K562 (cell line): Measurements from ENCODE around the gene IL12RB2. TPM values are rescaled to one million over a fixed set of nuclear protein-coding genes. Genes with fewer than 3 reads are reported as not detected.

ENCODE experiments used
- ATF2 ChIP-seq: sonication (generic); formaldehyde crosslinking; IDR thresholded peaks from 2 replicates; pipeline ENCODE4 v1.8.1; 2022; ENCODE audit warnings: missing genetic modification reagents
- CEBPZ ChIP-seq: fragments of 150-350 bp; IDR thresholded peaks from 2 replicates; pipeline ENCODE4 v1.6.1; 2014; ENCODE audit warnings: low read depth, mild to moderate bottlenecking, low read length, borderline replicate concordance
- JUND ChIP-seq, 2 experiments: IDR thresholded peaks; 2 replicates in 1 of 2; 3 replicates in 1 of 2; pipeline ENCODE4 v1.6.1; 2011; ENCODE audit warnings: borderline replicate concordance in 2 of 2, low read depth in 2 of 2, low read length in 2 of 2, improper control_type of control experiment in 1 of 2, missing biosample characterization in 1 of 2, missing genetic modification characterization in 1 of 2, missing genetic modification reagents in 1 of 2
- L3MBTL2 ChIP-seq: fragments of 450-650 bp; IDR thresholded peaks from 2 replicates; pipeline ENCODE4 v1.6.1; 2016; ENCODE audit warnings: mild to moderate bottlenecking, moderate library complexity
- MBD2 ChIP-seq: sonication (generic); IDR thresholded peaks from 2 replicates; pipeline ENCODE4 v1.6.1; 2016; ENCODE audit warnings: low read depth, borderline replicate concordance
- RBM17 ChIP-seq: fragments of 200-400 bp; formaldehyde crosslinking; IDR thresholded peaks from 2 replicates; pipeline ENCODE4 v1.6.1; 2017; ENCODE audit warnings: low read depth, mild to moderate bottlenecking, low read length, borderline replicate concordance
- SIN3B ChIP-seq: fragments of 450-650 bp; IDR thresholded peaks from 2 replicates; pipeline ENCODE4 v1.6.1; 2017; ENCODE audit warnings: low read depth, mild to moderate bottlenecking, moderate library complexity
- SNAPC5 ChIP-seq: fragments of 250-450 bp; sonication (Bioruptor Pico); IDR thresholded peaks from 2 replicates; pipeline ENCODE4 v1.8.0; 2021; ENCODE audit warnings: moderate library complexity, mild to moderate bottlenecking, inconsistent platforms
- STAG1 ChIP-seq: sonication (generic); formaldehyde crosslinking; IDR thresholded peaks from 2 replicates; pipeline ENCODE4 v1.5.0; 2020; ENCODE audit warnings: missing genetic modification reagents, borderline replicate concordance
- TCF15 ChIP-seq: fragments of 250-450 bp; sonication (Bioruptor Pico); IDR thresholded peaks from 2 replicates; pipeline ENCODE4 v1.8.0; 2022; ENCODE audit warnings: moderate library complexity, mild to moderate bottlenecking, inconsistent platforms
- ZBTB17 ChIP-seq: fragments of 450-650 bp; formaldehyde crosslinking; IDR thresholded peaks from 2 replicates; pipeline ENCODE4 v1.4.0; 2020; ENCODE audit warnings: mild to moderate bottlenecking
- polyA plus RNA-seq, 8 experiments: library from polyadenylated mRNA; depleted of rRNA in 4 of 8; stranded (reverse) in 5 of 8; unstranded in 3 of 8; fragments of >200 nt; fragmentation: Nextera tagmentation in 2 of 8; fragmentation: Illumina TruSeq in 1 of 8; extraction: Ambion mirVana in 2 of 8; extraction: Trizol in 1 of 8; gene quantifications; 2 replicates each; pipeline versions ENCODE4 v1.2.1 to v1.2.3, GENCODE V29; 2011 to 2014; ENCODE audit warnings: inconsistent platforms in 1 of 8, missing spikeins in 1 of 8
- total RNA-seq, 7 experiments: library from RNA; depleted of rRNA in 6 of 7; stranded (reverse); fragments of >200 nt in 6 of 7; fragmentation: Illumina TruSeq in 2 of 7; extraction: Trizol in 2 of 7; gene quantifications; 2 replicates each; pipeline versions ENCODE4 v1.2.1 to v1.2.3, GENCODE V29; 2011 to 2021; ENCODE audit warnings: low replicate concordance in 1 of 7
- TF ChIP-seq, protein P1 (sequence below): sonication (generic); formaldehyde crosslinking; IDR thresholded peaks from 2 replicates; pipeline ENCODE4 v1.8.0; 2022; ENCODE audit warnings: mild to moderate bottlenecking, missing genetic modification reagents
- TF ChIP-seq, protein P2 (sequence below), 2 experiments: IDR thresholded peaks; 2 replicates each; pipeline ENCODE4 v1.6.1; 2012; ENCODE audit warnings: improper control_type of control experiment in 2 of 2, low read depth in 2 of 2, low read length in 2 of 2, borderline replicate concordance in 1 of 2

The IL12RB2 gene
- total and polyA plus RNA-seq, 9 of the 15 experiments (the other 6 are each of a cell fraction or from before 2014, with no cell fraction given): 0.39 to 3.3 (median 1.9) TPM

DNA sequence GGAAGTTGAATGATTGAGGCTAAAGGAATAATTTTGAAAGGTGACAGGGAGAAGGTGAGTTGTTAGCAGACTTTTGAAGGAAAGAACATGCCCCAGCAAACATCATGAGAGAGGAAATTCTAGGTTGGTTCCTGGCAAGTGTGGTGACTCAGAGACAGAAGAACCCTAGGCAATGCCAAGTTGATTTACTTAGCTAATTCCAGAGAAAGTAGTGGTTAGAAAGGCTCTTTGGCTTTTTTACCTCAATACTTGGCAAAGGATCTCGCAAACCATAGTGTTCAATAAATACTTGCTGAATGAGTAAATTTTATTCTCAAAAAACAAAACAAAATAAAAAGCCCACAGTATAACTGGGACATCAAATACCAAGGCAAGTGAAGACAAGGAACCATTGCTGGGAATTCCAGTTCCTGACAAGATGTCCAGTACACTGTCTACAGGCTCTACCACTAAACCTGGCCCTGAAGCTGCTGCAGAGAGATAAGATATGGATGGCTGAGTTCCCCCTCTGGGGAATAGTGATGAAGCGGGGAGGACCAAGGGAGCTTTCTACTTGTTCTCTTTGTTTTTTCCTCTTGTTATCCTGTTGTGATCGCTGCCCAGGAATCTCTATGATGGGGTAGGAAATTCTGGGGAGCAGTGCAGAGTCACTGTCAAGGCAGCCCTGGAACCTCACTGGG lies 48.2 kb downstream of the IL12RB2 start (continued):
- TF ChIP-seq ATF2 (CRISPR knock-in tag) (no peak), ZBTB17 (CRISPR knock-in tag) (no peak), MBD2 (0 out of 2 replicates have a peak, but pooled peaks have one; percentile 34), SNAPC5 (CRISPR knock-in tag) (no peak), L3MBTL2 (no peak), JUND (IDR thresholded peaks at IDR 0.05; ENCODE audit: borderline replicate concordance, low read depth, low read length) (peak; percentile 50; the same call in 1 of the 2 replicates), JUND (tag; IDR thresholded peaks at IDR 0.05; ENCODE audit: borderline replicate concordance, low read depth, low read length) (peak; percentile 22; the same call in 1 of the 3 replicates), TCF15 (no peak), RBM17 (no peak), STAG1 (CRISPR knock-in tag) (no peak), CEBPZ (no peak), SIN3B (no peak)
- TF ChIP-seq, protein P1, sequence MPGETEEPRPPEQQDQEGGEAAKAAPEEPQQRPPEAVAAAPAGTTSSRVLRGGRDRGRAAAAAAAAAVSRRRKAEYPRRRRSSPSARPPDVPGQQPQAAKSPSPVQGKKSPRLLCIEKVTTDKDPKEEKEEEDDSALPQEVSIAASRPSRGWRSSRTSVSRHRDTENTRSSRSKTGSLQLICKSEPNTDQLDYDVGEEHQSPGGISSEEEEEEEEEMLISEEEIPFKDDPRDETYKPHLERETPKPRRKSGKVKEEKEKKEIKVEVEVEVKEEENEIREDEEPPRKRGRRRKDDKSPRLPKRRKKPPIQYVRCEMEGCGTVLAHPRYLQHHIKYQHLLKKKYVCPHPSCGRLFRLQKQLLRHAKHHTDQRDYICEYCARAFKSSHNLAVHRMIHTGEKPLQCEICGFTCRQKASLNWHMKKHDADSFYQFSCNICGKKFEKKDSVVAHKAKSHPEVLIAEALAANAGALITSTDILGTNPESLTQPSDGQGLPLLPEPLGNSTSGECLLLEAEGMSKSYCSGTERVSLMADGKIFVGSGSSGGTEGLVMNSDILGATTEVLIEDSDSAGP (CRISPR knock-in tag): no peak
- TF ChIP-seq, protein P2, sequence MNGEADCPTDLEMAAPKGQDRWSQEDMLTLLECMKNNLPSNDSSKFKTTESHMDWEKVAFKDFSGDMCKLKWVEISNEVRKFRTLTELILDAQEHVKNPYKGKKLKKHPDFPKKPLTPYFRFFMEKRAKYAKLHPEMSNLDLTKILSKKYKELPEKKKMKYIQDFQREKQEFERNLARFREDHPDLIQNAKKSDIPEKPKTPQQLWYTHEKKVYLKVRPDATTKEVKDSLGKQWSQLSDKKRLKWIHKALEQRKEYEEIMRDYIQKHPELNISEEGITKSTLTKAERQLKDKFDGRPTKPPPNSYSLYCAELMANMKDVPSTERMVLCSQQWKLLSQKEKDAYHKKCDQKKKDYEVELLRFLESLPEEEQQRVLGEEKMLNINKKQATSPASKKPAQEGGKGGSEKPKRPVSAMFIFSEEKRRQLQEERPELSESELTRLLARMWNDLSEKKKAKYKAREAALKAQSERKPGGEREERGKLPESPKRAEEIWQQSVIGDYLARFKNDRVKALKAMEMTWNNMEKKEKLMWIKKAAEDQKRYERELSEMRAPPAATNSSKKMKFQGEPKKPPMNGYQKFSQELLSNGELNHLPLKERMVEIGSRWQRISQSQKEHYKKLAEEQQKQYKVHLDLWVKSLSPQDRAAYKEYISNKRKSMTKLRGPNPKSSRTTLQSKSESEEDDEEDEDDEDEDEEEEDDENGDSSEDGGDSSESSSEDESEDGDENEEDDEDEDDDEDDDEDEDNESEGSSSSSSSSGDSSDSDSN (IDR thresholded peaks at IDR 0.05; ENCODE audit: borderline replicate concordance in 1 of 2, low read depth in 2 of 2, low read length in 2 of 2): no peak
